ENCODE measurements around the gene RRP8.

Gene RRP8

GRCh38 chr11:6617315-6617781 is 13.9 kb upstream of the RRP8 start:
- peak; percentile 57 for DNase-seq (ENCODE audit: low spot score)

DNA sequence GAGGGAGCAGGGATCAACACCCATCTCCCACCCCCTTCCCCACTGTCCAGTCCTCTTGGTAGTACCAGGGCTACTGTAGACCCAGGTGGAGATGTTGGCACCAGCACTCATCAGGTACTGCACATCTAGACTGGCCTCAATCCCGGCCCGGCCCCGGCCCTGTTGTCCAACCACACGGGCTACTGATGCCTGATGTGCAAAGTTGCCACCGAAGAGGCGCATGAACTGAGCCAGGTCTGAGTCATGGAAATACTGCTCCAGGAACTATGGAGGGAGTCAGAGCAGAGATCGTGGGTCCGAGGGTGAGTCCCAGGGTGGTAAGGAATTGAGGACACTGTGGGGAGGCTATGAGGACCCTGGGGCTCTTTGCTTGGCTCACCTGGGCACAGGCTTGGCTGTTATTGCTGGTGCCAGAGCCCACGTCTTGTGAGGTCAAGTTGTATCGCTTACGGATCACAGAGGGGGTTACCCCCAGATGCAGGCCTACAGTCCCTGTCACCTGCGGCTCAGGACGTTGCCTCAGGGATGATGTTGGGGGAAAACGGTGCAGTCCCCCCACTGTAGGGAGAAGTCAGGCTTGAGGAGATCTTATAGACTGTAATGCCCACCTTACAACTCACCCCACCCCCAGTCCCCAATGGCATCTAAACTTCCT is 13.3 kb upstream of the RRP8 start:
- DNase-seq (ENCODE audit: low spot score): no peak

GRCh38 chr11:6615882-6616585 is 12.6 kb upstream of the RRP8 start:
- peak; percentile 51 for DNase-seq (ENCODE audit: low spot score)

DNA sequence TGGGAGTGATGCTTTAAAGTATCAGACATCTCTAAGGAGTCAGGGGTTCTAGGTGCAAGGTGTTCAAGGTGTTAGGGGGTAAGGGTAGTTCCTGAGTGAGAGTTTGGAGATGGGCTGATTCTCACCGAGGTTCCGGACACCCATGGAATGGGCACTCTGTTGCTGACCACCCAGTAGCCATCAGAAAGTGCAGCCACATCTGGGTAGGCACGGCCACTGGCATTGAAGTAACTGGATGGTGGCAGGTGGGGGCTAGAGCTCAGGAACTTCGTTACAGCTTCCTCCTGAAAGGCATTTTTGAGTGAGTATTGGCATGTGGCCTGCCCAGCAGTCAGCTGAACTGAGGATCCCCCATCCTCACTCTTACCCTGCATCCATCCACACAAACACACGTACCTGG is 11.6 kb upstream of the RRP8 start:
- DNase-seq (ENCODE audit: low spot score): no peak

DNA sequence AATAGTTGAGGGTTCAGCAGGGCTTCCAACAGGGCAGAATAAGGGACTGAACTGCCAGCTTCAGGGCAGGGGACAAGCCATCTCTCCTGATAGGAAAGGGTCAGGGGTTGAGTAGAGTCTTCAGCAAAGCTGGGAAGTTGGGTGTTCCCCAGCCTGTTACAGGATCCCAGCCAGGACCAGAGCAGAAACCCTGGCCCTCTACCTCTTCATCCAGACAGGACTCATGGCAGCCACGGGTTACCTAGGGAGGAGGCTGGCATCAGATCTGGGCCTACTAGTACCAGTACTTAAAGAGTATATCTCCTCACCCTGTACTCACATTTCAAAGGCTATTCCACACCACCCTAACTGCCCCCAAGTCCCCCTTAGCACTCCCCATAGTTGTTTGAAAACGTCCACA is 11.0 kb upstream of the RRP8 start:
- DNase-seq (ENCODE audit: low spot score): no peak

DNA sequence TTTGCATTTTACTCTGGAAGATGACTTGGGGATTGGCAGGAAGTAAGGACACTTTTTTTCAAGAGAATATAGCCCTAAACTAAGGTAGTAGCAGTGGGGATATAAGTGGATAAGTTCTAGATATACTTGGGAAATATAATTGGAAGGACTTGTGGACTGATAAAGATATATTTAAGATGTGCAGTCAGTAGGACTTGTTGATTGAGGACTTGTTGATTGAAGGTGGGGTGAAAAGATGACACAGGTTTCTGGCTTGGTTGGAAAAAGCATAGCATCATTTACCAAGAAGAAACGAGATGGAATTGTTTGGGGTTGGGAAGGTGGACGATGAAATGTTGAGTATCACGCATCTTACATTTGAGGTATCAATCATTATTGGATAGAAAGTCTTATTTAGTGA is 10.1 kb upstream of the RRP8 start:
- DNase-seq (ENCODE audit: low spot score): no peak

DNA sequence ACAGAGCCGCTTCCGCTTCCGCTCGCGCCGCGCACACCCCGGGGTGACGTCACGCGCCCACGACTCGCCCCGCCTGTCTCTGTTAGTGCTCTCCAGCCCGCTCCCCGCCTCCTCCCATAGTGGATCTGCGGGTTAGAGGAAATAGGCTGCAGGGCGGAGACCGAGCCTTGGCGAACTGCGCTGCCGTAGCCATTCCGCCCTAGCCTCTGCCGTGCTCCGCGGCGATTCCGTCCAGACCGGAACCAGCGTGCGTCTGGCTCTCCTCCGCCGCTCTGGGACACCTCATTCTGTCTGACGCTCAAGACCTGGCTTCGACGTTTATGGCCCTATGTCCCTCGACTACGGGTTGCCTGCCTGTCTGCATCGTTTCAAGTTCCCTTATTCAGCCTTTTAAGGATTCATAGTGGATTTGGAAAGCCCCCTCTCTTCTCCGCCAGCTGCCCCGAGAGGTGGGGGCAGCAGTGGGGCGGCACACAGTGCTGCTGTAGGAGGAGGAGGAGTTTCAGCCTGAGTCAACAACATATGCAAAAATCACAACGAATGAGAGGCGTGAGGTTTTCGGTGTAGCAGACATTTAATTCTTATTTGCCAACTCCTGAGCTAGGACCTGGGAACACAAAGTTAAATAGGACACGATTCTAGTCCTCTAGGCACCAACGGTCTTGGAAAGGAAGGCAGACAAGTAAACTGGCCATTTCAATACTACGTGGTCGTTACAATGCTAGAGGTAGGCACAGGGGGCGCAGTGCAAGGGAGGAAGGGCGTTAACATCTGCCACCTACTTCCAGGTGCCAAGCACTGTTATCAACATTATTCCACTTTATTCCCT is 9.0 kb upstream of the RRP8 start, which contains the start of gene TAF10:
TAF10 (minus strand) TSS at position 4 of the 829 bp plus-strand sequence. CDS start 27 bp downstream, outside the sequence.
- peak; percentile 94 for DNase-seq (ENCODE audit: low spot score)

DNA sequence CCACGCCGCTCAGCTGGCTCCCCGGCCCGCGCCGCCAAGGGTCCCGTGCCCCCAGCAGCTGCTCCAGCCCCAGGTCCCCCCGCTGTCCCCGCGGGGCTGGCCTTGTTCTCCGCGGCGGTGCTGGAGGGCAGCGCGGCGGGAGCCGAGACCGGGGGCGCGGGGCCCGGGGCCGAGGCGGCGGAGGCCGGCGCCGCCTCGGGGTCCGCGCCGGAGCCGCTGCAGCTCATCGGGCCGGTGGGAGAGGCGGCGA is 8.5 kb upstream of the RRP8 start:
- DNase-seq (ENCODE audit: low spot score): no peak

GRCh38 chr11:6611092-6611962 is 7.9 kb upstream of the RRP8 start:
- DNase-seq (ENCODE audit: low spot score): peak; percentile 47

- DNase-seq (ENCODE audit: low spot score): no peak
Measured at GRCh38 chr11:6610591-6610990, 7.2 kb upstream of the RRP8 start.

DNA sequence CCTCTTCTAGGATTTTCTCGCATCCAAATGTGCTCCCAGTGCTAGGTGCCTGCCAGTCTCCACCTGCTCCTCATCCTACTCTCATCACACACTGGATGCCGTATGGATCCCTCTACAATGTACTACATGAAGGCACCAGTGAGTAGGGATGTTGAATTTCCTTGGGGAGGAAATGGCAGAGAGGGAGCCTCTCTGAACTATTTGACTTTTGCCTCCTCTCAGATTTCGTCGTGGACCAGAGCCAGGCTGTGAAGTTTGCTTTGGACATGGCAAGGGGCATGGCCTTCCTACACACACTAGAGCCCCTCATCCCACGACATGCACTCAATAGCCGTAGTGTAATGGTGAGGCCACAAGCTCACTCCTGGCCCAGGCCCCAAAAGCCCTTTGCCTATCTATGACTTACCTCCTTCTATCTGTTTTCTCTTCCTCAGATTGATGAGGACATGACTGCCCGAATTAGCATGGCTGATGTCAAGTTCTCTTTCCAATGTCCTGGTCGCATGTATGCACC is 6.1 kb upstream of the RRP8 start:
- no peak for DNase-seq (ENCODE audit: low spot score)

GRCh38 chr11:6608726-6609501 is 5.5 kb upstream of the RRP8 start:
- DNase-seq (ENCODE audit: low spot score): no peak

DNA sequence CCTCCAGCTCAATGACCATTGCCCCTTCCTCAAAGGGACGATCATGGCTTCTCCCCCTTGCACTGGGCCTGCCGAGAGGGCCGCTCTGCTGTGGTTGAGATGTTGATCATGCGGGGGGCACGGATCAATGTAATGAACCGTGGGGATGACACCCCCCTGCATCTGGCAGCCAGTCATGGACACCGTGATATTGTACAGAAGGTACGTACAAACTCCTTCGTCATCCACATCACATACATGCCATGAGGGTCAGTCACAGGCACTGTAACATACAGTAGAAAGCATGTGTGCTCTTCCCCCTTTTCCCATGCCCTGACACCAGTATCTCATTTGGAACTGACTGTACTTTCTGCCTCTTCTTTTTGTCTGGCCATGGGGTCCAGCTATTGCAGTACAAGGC is 4.6 kb upstream of the RRP8 start:
- no peak for DNase-seq (ENCODE audit: low spot score)

DNA sequence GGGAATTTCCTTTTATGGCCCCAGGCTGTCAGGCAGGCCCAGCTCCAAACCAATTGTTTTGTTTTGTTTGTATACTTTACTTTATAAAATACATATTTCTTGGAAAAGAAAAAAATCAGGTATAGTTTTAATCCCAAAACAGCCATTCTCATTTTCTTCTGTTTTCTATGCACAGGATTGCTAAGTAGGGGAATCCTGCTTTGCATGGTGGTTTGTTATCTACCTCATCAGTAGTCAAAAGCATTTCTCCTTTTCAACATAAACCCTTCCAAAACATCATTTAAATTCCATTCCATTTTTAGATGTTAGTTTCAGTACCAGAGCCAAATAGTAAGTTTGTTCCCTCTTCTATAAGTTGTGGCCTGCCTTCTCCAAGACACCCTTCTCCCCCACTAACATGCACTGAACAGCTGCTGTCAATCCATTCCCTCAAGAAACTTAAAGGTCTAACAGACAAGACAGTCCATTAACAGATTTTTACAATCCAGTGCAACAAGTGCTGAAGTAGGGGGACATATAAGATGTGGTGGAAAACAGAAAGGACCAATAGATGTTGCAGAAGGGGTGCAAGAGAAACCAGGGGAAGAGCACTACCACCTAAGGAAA is 3.9 kb upstream of the RRP8 start:
- DNase-seq (ENCODE audit: low spot score): no peak

DNA sequence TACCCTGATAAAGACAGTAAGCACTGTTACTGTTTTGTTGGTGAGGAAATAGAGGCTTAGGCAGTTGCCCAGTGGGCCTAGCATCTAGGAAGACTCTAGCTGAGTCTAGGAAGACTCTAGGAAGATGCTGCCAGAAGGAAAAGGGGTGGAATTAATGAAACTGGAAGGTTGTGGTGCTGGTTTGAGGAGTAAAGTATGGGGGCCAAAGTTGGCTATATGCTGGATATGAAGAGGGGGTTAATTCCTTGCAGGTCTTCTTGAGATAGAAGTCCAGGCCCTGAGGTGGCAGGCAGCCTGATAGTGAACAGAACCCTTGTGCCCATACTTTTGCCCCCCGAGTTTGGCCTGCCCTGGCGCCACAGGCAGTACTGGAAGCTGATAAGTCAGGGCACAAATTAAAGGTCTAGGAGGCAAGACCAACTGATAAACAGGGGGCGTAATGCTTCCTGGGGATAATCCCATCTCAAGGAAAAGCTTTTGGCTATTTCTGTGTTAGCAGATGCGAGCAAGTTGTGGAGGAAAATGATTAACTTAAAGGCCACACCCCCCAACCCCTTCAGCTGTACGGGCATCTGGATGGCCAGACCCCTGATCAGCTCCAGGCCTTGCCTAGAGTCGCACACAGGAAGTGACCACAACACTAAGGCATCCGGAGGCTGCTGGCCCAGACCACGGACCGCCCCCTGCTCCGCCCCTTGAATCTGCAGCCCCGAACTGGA is 3.2 kb upstream of the RRP8 start:
- peak; percentile 96 for DNase-seq (ENCODE audit: low spot score)

GRCh38 chr11:6604790-6605189 is 1.4 kb upstream of the RRP8 start:
- DNase-seq (ENCODE audit: low spot score): peak; percentile 15

DNA sequence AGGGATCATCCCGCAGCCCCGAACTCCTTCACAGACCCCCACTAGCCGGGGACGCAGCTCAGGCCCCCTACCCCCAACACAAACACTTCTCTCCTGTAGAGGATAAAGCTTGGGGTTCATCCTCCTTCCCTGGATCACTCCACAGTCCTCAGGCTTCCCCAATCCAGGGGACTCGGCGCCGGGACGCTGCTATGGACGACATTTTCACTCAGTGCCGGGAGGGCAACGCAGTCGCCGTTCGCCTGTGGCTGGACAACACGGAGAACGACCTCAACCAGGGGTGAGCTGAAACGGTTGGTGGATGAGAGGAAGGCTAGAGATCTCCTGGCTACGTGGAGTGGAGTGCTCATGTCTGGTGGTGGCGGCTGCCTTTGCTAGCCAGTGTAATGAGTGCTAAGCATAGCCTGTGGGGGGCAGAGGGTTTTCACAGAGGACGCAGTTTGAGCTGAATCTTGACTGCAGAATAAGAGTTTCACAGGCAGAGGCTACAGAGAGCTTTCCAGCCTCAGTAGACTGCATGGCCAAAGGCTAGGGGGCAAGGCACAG is 738 bp upstream of the RRP8 start:
- DNase-seq (ENCODE audit: low spot score): peak; percentile 81

GRCh38 chr11:6602096-6602940 is 1.1 kb downstream of the RRP8 start:
- DNase-seq (ENCODE audit: low spot score): no peak

GRCh38 chr11:6601041-6601461 is 2.4 kb downstream of the RRP8 start:
- DNase-seq (ENCODE audit: low spot score): no peak
